Ureter (tissue), 1 donor: ENCODE data around the gene ATP8B2. TPM values are rescaled to one million over a fixed set of nuclear protein-coding genes. Genes with fewer than 3 reads are reported as not detected.
"Not testable (repeated sequence)": the region's sequence is repeated elsewhere in the genome, so short reads cannot be mapped to it uniquely, and the experiment has no call there.

Experiments
- DNase-seq: peaks from one replicate; pipeline ENCODE4 v3.0.0-alpha.2; 2020; ENCODE audit warnings: low spot score
- total RNA-seq: library from RNA; stranded (reverse); gene quantifications from one replicate; pipeline ENCODE4 v1.2.4, GENCODE V29; 2023
- donor health status: DM: yes; HTN: yes; CAD: no.

The ATP8B2 gene
- total RNA-seq, 1 donor from 2014 or later, result 40.7 TPM

- DNase-seq, result no peak
Measured at GRCh38 chr1:154344977-154345837, 19.9 kb downstream of the ATP8B2 start.

GRCh38 chr1:154346276-154346917 is 21.1 kb downstream of the ATP8B2 start:
- no peak for DNase-seq

- no peak for DNase-seq
Measured at GRCh38 chr1:154347961-154348360, 22.6 kb downstream of the ATP8B2 start.

- DNase-seq, result no peak
Measured at GRCh38 chr1:154348429-154349076, 23.2 kb downstream of the ATP8B2 start.

- DNase-seq, result no peak
Measured at GRCh38 chr1:154349121-154349520, 23.8 kb downstream of the ATP8B2 start.

GRCh38 chr1:154350383-154350782 is 25.1 kb downstream of the ATP8B2 start:
- no peak for DNase-seq

GRCh38 chr1:154351363-154352068 is 26.2 kb downstream of the ATP8B2 start:
- no peak for DNase-seq

- no peak for DNase-seq
Measured at GRCh38 chr1:154352245-154352580, 26.9 kb downstream of the ATP8B2 start.

- no peak for DNase-seq
Measured at GRCh38 chr1:154352581-154353459, 27.5 kb downstream of the ATP8B2 start.

GRCh38 chr1:154353460-154353904 is 28.2 kb downstream of the ATP8B2 start:
- no peak for DNase-seq

- DNase-seq, result no peak
Measured at GRCh38 chr1:154353966-154354365, 28.6 kb downstream of the ATP8B2 start.

- no peak for DNase-seq
Measured at GRCh38 chr1:154358519-154358918, 33.2 kb downstream of the ATP8B2 start.

- no peak for DNase-seq
Measured at GRCh38 chr1:154360288-154360687, 35.0 kb downstream of the ATP8B2 start.

GRCh38 chr1:154360881-154361280 is 35.6 kb downstream of the ATP8B2 start:
- not testable (repeated sequence) for DNase-seq

- DNase-seq, result no peak
Measured at GRCh38 chr1:154361357-154361756, 36.0 kb downstream of the ATP8B2 start.

- no peak for DNase-seq
Measured at GRCh38 chr1:154371436-154371835, 46.1 kb downstream of the ATP8B2 start.

- not testable (repeated sequence) for DNase-seq
Measured at GRCh38 chr1:154373777-154374357, 48.5 kb downstream of the ATP8B2 start.

GRCh38 chr1:154379301-154379700 is 54.0 kb downstream of the ATP8B2 start:
- no peak for DNase-seq

GRCh38 chr1:154384650-154385489 is 59.5 kb downstream of the ATP8B2 start:
- no peak for DNase-seq
